ENCODE measurements around the gene NAPSA.

DNA sequence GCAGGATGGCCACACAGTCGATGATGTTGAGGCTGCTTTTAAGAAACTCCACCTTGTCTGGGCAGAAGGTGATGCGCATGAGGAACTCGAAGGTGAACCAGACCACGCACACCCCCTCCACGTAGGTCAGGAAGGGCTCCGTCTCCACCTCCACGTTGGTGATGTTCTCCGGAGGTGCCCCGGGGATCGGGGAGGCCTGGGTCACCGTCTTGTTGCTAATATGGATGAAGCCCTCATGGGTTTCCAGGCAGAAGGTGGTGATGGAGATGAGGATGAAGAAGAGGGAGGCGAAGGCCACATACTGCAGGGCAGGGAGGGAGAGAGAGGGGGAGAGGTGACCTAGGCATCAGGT lies 41.7 kb downstream of the NAPSA start:
- TF ChIP-seq, protein P1, sequence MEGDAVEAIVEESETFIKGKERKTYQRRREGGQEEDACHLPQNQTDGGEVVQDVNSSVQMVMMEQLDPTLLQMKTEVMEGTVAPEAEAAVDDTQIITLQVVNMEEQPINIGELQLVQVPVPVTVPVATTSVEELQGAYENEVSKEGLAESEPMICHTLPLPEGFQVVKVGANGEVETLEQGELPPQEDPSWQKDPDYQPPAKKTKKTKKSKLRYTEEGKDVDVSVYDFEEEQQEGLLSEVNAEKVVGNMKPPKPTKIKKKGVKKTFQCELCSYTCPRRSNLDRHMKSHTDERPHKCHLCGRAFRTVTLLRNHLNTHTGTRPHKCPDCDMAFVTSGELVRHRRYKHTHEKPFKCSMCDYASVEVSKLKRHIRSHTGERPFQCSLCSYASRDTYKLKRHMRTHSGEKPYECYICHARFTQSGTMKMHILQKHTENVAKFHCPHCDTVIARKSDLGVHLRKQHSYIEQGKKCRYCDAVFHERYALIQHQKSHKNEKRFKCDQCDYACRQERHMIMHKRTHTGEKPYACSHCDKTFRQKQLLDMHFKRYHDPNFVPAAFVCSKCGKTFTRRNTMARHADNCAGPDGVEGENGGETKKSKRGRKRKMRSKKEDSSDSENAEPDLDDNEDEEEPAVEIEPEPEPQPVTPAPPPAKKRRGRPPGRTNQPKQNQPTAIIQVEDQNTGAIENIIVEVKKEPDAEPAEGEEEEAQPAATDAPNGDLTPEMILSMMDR (IDR thresholded peaks at IDR 0.05) = no peak
- TF ChIP-seq POLR2AphosphoS5 (IDR thresholded peaks at IDR 0.05) = no peak
- no peak for TF ChIP-seq POLR2A (IDR thresholded peaks at IDR 0.05)
- no peak for TF ChIP-seq EP300 (IDR thresholded peaks at IDR 0.05)

Measured in suprapubic skin (tissue), 4 donors.